Activated CD4-positive, alpha-beta memory T cell treated with anti-CD3 and anti-CD28 coated beads for 36 hours (primary cell): Measurements from ENCODE around the gene ARNT2. TPM values are rescaled to one million over a fixed set of nuclear protein-coding genes. Genes with fewer than 3 reads are reported as not detected.

Source experiments
- CTCF ChIA-PET: fragments of 350-600 bp; sonication (Branson Sonifier 250); formaldehyde crosslinking; loops from one replicate; lab custom pipeline; 2021; ENCODE audit warnings: antibody characterized with exemption, inconsistent platforms; lab: Charles Lee
- POLR2A ChIA-PET: fragments of 350-600 bp; sonication (Branson Sonifier 250); formaldehyde crosslinking; loops from one replicate; lab custom pipeline; 2021; ENCODE audit warnings: antibody characterized with exemption; lab: Charles Lee
- DNase-seq: peaks from one replicate; pipeline ENCODE4 v3.0.0-alpha.2; 2020
- H3K27ac Mint-ChIP-seq: one replicate; pipeline ENCODE4 v1.8.0; 2021; ENCODE audit warnings: mixed read lengths
- H3K27me3 Mint-ChIP-seq: one replicate; pipeline ENCODE4 v1.8.0; 2021; ENCODE audit warnings: mixed read lengths
- H3K36me3 Mint-ChIP-seq: one replicate; pipeline ENCODE4 v1.8.0; 2021; ENCODE audit warnings: mixed read lengths
- H3K4me1 Mint-ChIP-seq: one replicate; pipeline ENCODE4 v1.8.0; 2021; ENCODE audit warnings: low read depth, mixed read lengths
- H3K4me3 Mint-ChIP-seq: one replicate; pipeline ENCODE4 v1.8.0; 2021; ENCODE audit warnings: mild to moderate bottlenecking, mixed read lengths
- H3K9me3 Mint-ChIP-seq: one replicate; pipeline ENCODE4 v1.8.0; 2021; ENCODE audit warnings: mixed read lengths
- intact Hi-C: fragments of 100-400 bp; cut with micrococcal nuclease; formaldehyde crosslinking; loops from one replicate; pipeline ENCODE4 v1.15.1; 2023
- total RNA-seq, 2 experiments: library from RNA; stranded (reverse); gene quantifications; one replicate each; pipeline ENCODE4 v1.2.3, GENCODE V29; 2021

Gene ARNT2
- total RNA-seq, 2 experiments from 2014 or later, result 0.10 to 0.38 TPM

DNA sequence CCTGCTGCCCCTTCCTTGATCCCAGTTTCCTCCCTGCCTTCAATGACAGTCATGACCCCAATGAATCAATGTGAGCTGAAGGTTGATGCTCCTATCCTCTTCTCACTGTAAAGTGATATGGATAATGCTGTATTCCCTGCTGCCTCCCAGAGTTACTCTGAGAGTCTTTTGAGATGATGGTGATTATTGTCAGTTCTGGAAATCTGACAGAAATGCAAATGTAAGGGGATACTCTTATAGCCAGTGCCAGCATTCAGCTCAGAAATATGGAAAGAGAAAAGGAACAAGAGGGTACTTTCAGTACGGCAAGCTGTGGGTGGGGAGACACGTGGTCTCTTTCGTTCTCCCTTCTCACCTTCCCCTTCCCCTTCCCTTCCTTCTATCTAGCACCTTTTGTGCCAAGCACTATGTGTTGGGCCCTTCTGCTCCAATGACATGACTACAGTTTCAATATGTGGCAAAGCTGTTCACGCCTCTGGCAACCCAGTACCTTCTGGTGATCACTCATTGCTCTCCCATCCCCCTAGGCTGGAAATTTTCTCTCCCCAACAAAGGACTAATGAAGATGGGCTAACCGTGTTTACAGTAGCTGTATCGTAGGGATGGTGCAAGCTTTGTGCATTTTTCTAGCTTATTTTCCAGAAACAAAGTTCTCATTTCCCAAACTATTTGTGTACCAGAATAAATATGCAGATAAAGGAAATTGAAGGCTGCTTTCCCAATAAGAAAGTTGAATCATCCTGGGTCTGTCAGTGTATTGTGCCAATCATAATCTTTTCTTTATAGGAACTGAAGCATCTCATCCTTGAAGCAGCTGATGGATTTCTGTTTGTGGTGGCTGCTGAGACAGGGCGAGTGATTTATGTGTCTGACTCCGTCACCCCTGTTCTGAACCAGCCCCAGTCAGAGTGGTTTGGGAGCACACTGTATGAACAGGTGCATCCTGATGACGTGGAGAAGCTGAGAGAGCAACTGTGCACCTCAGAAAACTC lies 70.3 kb downstream of the ARNT2 start:
- H3K9me3 Mint-ChIP-seq, result peaks cover 9% of the 10 kb centered on the region
- H3K27me3 Mint-ChIP-seq, result peaks cover 38% of the 10 kb centered on the region
- no peak overlapping the region for H3K27ac Mint-ChIP-seq
- no peaks in the 10 kb centered on the region for H3K4me1 Mint-ChIP-seq
- DNase-seq, result no peak
- no peak overlapping the region for H3K4me3 Mint-ChIP-seq
- no peaks in the 10 kb centered on the region for H3K36me3 Mint-ChIP-seq
- ChIA-PET POLR2A (no interaction called here), CTCF (interaction anchor here (0.6 to 3.0 kb wide), 5 partner anchors 25 to 791 kb away, joined by 3 to 16 read pairs (median 3); partner anchors contain the start of gene CEMIP)
- intact Hi-C loops, result no loop called here

DNA sequence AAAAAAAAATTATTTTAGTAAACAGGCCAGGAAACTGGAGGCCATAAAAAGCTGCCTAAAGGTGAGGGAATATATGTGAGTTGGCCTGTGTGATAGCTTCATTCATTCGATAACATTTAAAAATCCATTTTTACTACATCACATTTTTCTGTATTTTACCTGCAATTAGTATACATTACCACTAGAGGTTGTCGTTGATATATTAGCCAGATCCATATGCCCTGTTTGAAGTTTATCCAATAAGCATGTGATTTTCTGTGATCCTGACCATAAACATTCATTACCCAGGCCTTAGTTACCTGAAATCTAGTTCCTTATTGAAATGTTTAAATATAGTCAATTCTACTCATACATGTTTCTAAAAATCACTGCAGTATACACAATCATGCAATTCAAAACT lies 71.4 kb downstream of the ARNT2 start:
- Mint-ChIP-seq H3K4me1 (no peaks in the 10 kb centered on the region), H3K27me3 (peaks cover 31% of the 10 kb centered on the region), H3K27ac (no peak overlapping the region), H3K36me3 (no peaks in the 10 kb centered on the region), H3K4me3 (no peak overlapping the region), H3K9me3 (peaks cover 9% of the 10 kb centered on the region)
- intact Hi-C loops, result no loop called here
- CTCF ChIA-PET, result interaction anchor here (1.6 to 3.0 kb wide), 2 partner anchors 301 to 304 kb away, joined by 3 to 16 read pairs; partner anchors contain the start of gene CEMIP
- POLR2A ChIA-PET, result no interaction called here
- DNase-seq, result no peak

DNA sequence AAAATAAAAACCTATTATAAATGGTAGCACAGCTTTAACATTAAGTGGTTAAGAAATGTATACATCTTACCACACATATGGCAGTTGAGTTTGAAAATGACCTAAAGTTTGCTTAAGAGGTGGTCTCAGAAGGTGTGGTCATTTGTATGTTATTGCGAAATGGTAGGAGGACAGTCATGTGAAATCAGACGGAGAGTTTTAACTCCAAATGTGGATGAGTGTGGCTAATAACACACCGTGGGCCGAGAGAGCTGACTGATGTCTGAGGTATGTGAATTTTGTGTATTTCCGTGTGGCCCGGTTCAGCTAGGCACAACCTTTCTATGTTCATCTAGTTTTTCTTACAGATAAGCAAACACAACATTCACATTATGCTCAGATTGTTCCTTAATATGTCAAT lies 71.9 kb downstream of the ARNT2 start:
- CTCF ChIA-PET, result interaction anchor here (1.6 to 3.0 kb wide), 2 partner anchors 300 to 303 kb away, joined by 3 to 16 read pairs; partner anchors contain the start of gene CEMIP
- Mint-ChIP-seq H3K27ac (no peak overlapping the region), H3K4me1 (no peaks in the 10 kb centered on the region), H3K4me3 (no peak overlapping the region), H3K36me3 (no peaks in the 10 kb centered on the region), H3K9me3 (peaks cover 9% of the 10 kb centered on the region), H3K27me3 (peaks cover 28% of the 10 kb centered on the region)
- intact Hi-C loops, result no loop called here
- POLR2A ChIA-PET, result no interaction called here
- DNase-seq, result no peak

DNA sequence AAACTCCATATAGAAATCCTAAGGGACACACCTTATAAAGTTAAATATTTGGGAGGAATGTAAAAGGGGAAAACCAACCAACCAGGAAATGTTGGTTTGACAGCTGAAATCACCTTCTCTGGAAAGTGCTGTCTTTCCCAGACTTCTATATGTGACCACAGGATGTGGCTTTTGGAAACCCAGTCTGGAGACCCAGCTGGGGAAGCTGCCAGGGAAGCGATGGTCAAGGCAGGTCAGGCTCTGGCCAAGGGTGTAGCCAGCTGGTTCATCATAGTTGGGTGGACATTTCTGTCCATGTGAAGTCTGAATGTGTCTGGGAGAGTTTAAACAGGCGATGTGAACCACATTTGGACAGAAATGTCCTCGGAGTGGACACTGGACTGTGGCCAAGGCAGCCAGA lies 73.9 kb downstream of the ARNT2 start:
- Mint-ChIP-seq H3K4me3 (no peak overlapping the region), H3K36me3 (no peaks in the 10 kb centered on the region), H3K27me3 (peaks cover 11% of the 10 kb centered on the region), H3K4me1 (no peaks in the 10 kb centered on the region), H3K9me3 (peaks cover 9% of the 10 kb centered on the region), H3K27ac (no peak overlapping the region)
- DNase-seq, result no peak
- ChIA-PET POLR2A (no interaction called here), CTCF (interaction anchor here (1.0 kb wide), 1 partner anchor 13 kb away, joined by 4 read pairs; no protein-coding TSS in a partner anchor)
- intact Hi-C loops, result no loop called here

DNA sequence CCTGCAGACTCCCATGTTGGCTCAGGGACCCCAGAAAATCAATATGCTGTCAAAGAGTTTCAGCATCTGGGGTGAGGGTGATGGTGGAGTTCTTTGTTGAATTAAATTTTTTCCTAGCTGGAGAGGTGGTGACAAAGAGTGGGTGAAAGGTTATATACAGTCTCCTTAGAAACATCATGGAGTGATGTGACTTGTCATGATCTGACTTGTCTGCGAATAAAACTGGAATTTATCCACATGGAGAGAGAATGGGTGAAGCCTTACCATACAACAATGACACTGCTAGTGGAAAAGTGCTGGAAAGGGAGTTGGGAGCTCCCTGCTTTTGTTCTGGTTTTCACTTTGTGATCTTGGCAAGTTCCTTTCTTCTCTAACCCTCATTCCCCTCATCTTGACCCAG lies 75.0 kb downstream of the ARNT2 start:
- H3K27ac Mint-ChIP-seq, result no peak overlapping the region
- peaks cover 2% of the 10 kb centered on the region for H3K27me3 Mint-ChIP-seq
- intact Hi-C loops, result no loop called here
- DNase-seq, result no peak
- POLR2A ChIA-PET, result no interaction called here
- H3K4me1 Mint-ChIP-seq, result no peaks in the 10 kb centered on the region
- H3K4me3 Mint-ChIP-seq, result no peak overlapping the region
- CTCF ChIA-PET, result interaction anchor here (1.5 kb wide), 1 partner anchor 297 kb away, joined by 5 read pairs; no protein-coding TSS in a partner anchor
- H3K36me3 Mint-ChIP-seq, result no peaks in the 10 kb centered on the region
- peaks cover 9% of the 10 kb centered on the region for H3K9me3 Mint-ChIP-seq

DNA sequence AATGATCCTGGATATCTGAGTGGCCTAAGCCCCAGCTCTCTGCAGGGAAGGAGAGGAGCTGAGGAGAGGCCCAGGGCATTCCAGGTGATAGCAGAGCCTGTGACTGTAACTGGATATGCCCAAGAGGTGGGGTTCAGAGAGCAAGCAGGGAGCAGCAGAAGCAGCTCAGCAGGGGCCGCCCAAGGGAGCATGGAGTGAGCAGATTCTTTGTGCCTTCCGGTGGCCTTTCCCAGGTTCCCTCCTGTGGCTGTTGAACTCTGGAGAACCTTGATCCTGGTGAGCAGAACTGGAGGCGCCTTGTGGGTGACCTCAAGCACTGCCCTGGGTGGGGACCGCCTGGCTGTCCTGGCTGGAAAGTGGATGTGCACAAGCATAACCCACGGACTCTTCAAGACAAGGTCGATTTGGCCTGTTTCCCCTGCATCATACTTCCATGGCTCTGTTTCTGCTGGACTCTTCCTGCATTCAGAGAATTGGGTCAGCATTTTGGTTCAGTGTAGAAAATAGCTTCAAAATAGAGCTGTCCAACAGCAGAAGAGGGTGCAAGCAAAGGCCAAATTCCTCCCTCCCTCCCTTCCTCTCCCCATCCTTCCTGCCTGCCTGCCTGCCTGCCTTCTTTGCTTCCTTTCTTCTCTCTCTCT lies 76.1 kb downstream of the ARNT2 start:
- Mint-ChIP-seq H3K9me3 (peaks cover 9% of the 10 kb centered on the region), H3K4me1 (no peaks in the 10 kb centered on the region), H3K27me3 (no peaks in the 10 kb centered on the region), H3K27ac (no peak overlapping the region), H3K4me3 (no peak overlapping the region), H3K36me3 (no peaks in the 10 kb centered on the region)
- ChIA-PET CTCF (interaction anchor here (1.5 kb wide), 1 partner anchor 296 kb away, joined by 5 read pairs; no protein-coding TSS in a partner anchor), POLR2A (no interaction called here)
- DNase-seq, result no peak
- intact Hi-C loops, result no loop called here

DNA sequence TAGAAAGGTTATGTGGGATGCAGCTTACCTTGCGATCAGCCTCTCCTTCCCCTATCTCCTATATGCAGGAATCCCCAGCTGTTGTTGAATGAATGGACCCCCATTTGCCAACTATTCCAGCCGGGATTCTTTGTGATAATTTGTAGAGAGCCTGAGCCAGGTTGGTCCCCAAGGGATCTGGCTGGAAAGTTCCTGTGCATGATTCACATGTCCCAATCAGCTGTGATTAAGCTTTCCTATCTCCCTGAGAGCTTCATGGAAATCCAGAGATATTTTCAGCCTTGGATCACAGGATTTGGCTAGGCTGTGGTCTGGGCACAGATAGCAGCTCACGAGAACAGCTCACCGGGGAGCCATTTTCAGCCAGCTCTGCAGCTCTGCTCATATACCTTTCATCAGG lies 76.7 kb downstream of the ARNT2 start:
- Mint-ChIP-seq H3K27ac (no peak overlapping the region), H3K9me3 (peaks cover 4% of the 10 kb centered on the region), H3K27me3 (no peaks in the 10 kb centered on the region), H3K4me3 (no peak overlapping the region), H3K36me3 (no peaks in the 10 kb centered on the region), H3K4me1 (no peaks in the 10 kb centered on the region)
- no peak for DNase-seq
- CTCF ChIA-PET, result no interaction called here
- intact Hi-C loops, result no loop called here
- POLR2A ChIA-PET, result no interaction called here

DNA sequence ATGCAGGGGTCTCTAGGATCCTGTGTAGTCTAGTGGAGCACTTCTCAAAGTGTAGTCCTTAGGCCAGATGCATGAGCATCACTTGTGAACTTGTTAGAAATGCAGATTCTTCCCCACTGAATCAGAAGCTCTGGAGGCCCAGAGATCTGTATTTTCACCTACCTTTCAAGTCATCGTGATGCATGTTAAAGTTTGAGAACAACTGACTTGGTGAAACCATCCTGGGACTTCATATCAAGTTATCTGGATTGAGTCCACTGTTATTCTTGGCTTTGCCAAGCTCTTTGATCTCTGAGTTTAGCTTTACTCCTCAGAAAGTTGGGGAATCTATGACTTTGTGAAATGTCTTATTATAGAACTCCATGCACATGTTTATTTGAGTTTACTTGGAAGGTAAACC lies 78.5 kb downstream of the ARNT2 start:
- Mint-ChIP-seq H3K27me3 (peaks cover 2% of the 10 kb centered on the region), H3K4me3 (no peak overlapping the region), H3K9me3 (no peaks in the 10 kb centered on the region), H3K27ac (no peak overlapping the region), H3K36me3 (no peaks in the 10 kb centered on the region), H3K4me1 (no peaks in the 10 kb centered on the region)
- ChIA-PET CTCF (interaction anchor here (0.8 kb wide), 1 partner anchor 28 kb away, joined by 3 read pairs; no protein-coding TSS in a partner anchor), POLR2A (no interaction called here)
- DNase-seq, result no peak
- intact Hi-C loops, result no loop called here

DNA sequence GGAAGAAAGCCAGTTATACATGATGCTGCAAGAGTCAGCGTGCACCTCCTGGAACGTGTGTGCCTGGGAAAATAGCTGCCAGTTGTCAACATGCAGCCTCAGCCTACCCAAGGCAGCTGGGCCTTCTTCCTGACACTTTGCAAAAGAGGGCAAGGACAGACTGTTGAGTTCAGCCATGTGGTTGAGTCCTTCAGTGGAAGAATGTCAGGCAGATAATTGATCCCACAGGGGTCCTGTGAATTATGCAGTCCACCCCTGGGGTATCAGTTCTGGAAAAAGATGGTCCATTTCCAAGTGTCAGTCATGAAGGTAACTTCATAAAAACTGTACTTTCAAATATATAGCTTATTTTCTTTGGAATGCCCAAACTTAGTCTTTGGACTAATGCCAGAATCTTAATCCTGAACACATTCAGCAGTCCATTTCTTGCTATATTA lies 79.6 kb downstream of the ARNT2 start:
- peaks cover 2% of the 10 kb centered on the region for H3K27me3 Mint-ChIP-seq
- ChIA-PET CTCF (no interaction called here), POLR2A (no interaction called here)
- intact Hi-C loops, result no loop called here
- no peaks in the 10 kb centered on the region for H3K9me3 Mint-ChIP-seq
- no peak for DNase-seq
- no peaks in the 10 kb centered on the region for H3K4me1 Mint-ChIP-seq
- H3K27ac Mint-ChIP-seq, result no peak overlapping the region
- H3K36me3 Mint-ChIP-seq, result no peaks in the 10 kb centered on the region
- H3K4me3 Mint-ChIP-seq, result no peak overlapping the region

DNA sequence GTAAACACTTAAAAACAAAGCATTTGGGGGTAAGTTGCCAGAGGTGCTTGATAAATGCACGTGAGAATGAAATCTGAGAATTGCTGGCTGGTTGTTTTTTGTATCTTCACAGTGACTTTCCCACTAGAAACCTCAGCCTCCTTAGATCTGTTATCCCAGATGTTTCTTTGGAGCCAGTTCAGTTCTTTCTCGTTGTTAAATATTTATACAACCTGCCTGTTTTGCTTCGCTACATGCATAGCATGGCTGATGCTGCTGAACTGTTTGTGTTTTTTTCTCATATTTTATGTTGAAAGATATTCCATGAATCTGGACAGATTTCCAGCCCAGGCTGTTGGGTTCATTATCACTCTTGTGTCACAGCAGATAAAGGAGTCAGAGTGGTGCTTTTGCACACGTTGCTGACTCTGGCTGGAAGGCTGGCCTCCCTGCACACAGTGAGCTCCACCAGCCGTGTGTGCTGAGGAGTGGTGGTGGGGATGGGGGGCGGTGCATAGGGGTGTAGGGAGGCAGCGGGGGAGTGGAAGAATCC lies 80.2 kb downstream of the ARNT2 start:
- Mint-ChIP-seq H3K4me1 (no peaks in the 10 kb centered on the region), H3K36me3 (no peaks in the 10 kb centered on the region), H3K27me3 (peaks cover 2% of the 10 kb centered on the region), H3K9me3 (no peaks in the 10 kb centered on the region), H3K4me3 (no peak overlapping the region), H3K27ac (no peak overlapping the region)
- DNase-seq, result no peak
- CTCF ChIA-PET, result no interaction called here
- intact Hi-C loops, result no loop called here
- POLR2A ChIA-PET, result no interaction called here

DNA sequence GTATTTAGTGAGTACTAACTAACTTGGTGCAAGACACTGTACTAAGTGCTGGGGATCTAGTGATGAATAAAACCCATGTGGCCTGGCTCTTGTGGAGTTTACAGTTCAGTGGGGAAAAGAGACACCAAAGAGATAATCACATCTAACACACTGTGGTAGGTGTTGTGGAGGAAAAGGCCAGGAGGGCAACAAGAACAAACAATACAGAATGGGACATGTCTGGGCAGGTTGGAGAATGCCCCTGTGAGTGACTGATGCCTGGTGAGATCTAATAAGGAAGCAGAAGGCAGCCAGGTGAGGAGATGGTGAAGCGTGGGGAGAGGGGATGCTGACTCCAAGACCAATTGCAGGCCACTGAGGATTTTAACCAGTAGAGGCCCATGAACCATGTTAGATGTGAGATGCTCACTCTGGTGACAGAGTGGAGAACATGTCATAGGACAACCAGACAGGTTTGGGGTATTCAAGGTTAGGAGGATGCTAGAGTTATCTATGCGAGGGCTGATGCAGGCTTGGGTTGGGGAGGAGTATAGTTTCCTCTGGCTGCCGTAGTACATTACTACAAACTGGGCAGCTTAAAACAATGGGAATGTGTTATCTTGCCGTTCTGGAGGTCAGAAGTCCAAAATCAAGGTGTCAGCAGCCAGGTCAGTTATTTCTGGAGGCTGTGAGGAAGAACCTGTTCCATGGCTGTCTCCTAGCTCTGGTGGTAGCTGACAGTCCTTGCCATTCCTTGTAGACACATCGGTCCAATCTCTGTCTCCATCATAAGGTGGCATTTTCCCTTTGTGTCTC lies 81.4 kb downstream of the ARNT2 start:
- DNase-seq, result no peak
- Mint-ChIP-seq H3K4me1 (no peaks in the 10 kb centered on the region), H3K36me3 (no peaks in the 10 kb centered on the region), H3K27me3 (peaks cover 6% of the 10 kb centered on the region), H3K4me3 (no peak overlapping the region), H3K9me3 (no peaks in the 10 kb centered on the region), H3K27ac (no peak overlapping the region)
- intact Hi-C loops, result no loop called here
- POLR2A ChIA-PET, result no interaction called here
- CTCF ChIA-PET, result no interaction called here
